ENCODE data around the gene CTSS.

DNA sequence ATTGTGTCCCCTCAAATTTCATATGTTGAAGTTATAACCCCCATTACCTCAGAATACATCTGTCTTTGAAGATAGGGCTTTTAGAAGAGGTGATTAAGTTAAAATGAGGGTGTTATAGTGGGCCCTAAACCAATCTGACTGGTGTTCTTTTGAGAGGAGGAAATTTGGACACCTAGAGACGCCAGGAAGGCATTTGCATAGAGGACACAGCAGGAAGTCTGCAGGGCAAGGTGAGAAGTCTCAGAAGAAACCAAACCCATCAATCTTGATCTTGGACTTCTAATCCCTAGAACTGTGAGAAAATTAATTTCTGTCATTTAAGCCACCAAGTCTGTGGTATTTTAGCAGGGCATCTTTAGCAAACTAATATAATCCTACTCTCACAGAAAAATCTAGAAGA lies 81.7 kb downstream of the CTSS start:
- TF ChIP-seq, protein P1, sequence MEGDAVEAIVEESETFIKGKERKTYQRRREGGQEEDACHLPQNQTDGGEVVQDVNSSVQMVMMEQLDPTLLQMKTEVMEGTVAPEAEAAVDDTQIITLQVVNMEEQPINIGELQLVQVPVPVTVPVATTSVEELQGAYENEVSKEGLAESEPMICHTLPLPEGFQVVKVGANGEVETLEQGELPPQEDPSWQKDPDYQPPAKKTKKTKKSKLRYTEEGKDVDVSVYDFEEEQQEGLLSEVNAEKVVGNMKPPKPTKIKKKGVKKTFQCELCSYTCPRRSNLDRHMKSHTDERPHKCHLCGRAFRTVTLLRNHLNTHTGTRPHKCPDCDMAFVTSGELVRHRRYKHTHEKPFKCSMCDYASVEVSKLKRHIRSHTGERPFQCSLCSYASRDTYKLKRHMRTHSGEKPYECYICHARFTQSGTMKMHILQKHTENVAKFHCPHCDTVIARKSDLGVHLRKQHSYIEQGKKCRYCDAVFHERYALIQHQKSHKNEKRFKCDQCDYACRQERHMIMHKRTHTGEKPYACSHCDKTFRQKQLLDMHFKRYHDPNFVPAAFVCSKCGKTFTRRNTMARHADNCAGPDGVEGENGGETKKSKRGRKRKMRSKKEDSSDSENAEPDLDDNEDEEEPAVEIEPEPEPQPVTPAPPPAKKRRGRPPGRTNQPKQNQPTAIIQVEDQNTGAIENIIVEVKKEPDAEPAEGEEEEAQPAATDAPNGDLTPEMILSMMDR (IDR thresholded peaks at IDR 0.05): no peak
- TF ChIP-seq POLR2AphosphoS5 (IDR thresholded peaks at IDR 0.05) (no peak), EP300 (IDR thresholded peaks at IDR 0.05; ENCODE audit: low read depth) (no peak), POLR2A (IDR thresholded peaks at IDR 0.05) (no peak)
